CD4-positive, alpha-beta T cell treated with Interleukin-2 at 100 ng/mL for 4 hours (primary cell): Measurements from ENCODE around the gene HPCA.

Experiments used
- DNase-seq: peaks from one replicate; pipeline ENCODE4 v3.0.0-alpha.2; 2020; ENCODE audit warnings: low spot score

HPCA gene

DNA sequence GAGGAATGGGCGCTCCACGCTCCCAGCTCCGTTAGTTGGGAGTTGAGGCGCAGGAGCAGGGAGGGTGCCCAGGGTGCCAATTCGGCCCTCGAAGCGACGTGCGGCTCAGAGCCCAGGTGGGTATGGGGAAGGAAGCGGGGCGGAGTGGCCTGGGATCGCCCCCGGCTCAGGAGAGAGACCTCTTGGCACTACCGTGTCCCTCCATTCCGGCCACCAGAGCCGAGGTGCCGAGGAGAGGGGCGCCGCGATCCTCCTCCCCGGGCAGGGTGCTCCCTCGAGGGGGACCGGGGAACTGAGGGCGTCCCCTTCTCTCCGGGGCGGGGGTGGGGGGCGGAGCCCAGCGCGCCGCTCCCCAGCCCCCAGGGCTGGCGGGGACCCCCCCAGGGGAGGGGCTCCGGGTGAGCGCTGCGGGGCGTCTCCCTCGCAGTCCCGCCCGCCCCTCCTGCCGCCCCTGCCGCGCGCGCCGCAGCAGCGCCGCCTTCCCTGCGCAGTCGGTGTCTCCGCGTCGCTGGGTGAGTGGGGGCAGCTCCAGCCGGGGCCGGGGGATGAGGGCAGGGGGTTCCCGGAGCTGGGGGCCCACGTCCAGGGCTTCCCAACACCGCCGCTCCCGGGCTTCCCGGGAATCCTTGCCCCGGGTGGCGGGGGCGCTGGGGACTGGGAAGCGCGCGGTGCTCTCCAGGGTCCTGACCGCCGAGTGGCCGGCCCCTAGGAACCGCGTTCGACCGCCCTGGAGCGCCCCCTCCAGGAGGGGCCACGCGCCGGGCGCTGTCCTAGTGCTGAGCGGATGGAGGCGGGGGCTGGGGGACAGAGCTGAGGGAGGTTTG lies at the start of gene HPCA:
Gene HPCA (plus strand): TSS at position 488 of the 824 bp plus-strand sequence. CDS start 2,408 bp downstream, outside the sequence.
- DNase-seq: no peak

DNA sequence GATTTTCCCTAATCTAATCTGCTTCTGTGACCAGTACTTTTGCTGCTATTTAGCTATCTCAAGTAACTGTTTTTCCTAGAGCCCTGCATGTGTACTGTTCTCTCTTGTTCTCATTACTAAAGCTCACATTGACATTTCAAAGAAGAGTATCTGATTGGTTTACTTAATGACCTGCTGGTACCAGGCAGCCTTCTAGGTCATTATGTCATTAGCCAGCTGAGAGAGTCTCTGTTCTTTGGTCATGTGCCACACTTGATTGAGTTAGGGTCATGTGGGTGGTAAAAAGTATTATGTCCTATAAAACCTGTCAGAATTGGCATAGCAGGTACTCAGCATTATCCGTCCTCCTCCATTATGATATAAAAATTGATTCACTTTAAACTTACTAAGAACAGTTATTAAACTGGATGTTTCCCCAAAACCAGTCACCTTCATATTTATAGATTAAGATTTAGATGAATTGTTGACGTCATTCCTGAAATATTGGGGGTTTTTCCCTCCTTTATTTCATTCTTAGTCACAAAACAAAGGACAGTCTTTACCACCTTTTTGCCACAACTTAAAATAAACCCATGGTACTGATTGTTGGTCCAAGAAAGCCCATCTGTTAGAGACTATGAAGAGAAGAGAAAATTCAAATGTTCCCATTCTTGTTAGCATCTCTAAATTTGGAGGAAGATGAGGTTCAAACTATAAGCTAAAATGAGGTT lies 37.8 kb upstream of the HPCA start:
- no peak for DNase-seq

DNA sequence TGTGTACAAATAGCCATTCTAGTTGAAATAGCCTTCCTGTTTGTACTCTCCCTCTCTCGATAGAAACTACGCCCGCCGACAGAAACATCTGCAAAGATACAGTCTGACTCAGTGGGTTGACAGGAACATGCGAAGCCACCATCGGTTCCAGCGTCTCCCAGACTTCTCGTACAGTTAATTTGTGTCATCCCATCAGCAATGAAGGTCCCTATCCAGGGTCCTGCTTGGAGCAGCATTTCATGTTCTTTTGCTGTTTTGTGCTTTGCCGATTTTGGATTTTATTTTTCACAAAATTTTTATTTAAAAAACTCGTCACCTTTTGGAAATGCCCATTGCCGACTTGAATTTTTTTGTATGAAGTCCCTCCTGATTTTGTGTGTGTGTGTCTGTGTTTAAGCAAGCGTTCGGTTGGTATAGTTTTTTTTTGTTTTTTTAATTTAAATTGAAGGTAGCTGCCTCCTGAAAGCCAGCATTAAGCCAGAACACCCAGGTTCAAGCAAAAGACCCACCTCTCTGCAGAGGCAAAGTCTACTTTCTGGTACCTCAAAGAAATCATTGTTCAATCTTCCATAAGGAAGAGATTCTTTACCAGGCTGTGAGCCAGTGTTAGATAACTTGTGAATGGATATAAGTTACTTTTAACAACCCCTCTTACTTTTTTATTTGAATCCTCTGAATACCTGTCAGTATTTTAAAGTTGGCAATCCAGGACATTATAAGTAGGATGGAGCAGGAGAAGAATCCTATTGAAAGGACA lies 30.3 kb upstream of the HPCA start:
- DNase-seq: no peak

DNA sequence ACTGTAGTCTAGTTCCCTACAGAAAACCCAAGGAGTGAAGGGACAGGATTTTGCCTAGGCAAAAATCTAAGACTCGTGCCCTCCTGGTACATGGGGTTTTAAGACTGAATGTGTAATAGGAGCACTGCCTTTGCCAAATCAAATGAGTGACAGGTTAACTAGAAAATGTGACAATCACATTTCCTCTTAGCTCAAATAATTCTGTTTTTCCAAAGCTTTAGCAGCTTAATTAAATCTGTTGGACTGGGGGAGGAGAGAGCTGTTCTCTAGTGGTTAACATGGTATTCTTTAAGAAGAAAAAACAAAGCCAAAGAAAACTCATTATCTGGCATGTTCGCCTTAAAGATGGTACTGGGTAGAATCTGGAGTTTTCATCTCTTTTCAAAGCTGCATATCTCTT lies 28.2 kb upstream of the HPCA start:
- DNase-seq: no peak

DNA sequence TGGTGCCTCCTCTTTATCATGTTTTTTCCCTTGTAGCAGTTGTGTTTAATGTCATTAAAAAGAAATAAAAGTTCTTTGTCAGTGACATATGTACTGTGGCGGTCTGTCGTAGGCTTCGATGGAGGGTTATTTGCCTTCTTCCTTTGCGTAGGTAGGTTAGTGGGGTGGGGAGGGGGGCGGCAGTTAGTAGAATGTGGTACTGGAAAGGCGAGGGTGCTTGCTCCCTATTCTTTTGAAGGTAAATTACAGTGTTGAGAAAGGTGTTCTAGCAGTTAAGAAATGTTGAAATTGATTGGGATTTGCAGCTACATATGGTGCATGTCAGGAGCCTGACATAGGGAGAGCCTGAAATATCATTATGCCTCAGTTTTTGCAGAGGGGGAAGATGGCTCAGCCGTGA lies 27.5 kb upstream of the HPCA start:
- DNase-seq: no peak

DNA sequence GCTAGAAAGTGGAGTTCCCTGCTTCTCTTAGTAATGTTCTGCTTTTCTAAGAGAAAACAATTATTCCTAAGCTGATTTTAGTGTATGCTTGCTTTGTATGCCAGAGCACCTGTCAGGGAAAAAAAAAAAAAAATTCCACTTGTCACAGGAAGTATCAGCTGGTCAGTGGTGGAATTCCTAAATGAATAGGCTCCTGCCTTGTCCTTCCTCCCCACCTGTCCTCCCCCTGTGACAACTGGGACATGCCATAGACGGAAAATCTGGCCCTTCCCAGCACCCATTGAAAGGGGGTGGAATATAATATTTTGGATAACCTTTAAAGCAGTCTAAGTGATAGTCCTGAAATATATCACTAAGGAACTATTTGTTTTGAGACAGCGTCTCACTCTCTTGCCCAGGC lies 26.4 kb upstream of the HPCA start:
- no peak for DNase-seq

DNA sequence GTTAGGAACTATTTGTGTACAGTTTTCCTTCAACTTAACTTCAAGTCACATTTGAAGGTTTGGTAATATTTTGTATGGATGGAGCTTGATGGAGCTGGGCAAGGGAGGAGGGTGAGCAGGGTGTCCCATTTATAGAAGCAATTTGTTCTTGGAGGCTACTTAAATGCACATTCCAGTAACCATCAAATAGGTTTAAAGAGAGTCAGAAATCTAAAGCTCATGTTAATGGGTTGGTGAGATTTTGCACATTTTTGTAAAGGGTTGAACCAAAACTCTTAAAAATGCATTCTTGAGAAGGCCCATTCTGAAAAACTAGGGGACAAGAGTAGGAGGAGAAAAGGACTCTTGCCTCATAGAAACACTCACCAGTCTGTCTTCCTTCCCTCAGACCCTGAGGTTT lies 25.7 kb upstream of the HPCA start:
- no peak for DNase-seq

DNA sequence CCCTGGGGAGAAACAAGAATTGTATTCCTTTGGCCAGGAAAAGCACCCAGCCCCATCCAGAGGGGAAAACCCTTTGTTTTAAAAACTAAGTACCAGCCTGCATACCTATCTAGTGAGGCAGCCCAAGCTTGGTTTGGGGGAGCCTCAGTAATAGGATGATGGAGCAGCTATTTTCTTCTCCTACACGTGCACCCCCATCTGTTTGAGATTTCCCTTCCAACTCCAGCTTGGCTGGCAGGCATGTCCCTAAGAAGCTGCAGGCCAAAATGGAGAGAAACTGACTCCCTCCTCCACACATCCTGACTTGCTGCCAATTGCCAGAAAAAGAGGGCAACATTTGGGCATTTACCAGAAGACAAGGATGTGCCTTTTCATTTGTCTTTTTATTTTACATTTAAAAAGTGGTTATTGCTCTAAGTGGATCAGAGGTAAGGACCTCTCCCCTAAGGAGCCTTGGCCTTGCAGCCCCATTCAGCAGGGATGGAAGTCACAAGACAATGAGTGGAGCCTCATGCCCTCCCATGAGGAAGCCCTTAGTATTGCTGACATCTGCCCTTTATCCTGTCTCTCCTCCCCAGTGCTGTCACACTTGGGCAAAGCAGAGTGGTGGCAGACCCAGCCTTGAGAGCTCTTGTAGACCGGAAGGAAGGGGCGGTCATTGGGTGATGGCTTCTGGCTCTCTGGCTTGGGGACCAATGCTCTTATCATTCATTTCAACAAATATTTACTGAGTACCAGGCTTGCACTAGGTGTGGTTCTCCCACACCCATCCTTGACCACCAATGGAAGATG lies 24.2 kb upstream of the HPCA start:
- no peak for DNase-seq

DNA sequence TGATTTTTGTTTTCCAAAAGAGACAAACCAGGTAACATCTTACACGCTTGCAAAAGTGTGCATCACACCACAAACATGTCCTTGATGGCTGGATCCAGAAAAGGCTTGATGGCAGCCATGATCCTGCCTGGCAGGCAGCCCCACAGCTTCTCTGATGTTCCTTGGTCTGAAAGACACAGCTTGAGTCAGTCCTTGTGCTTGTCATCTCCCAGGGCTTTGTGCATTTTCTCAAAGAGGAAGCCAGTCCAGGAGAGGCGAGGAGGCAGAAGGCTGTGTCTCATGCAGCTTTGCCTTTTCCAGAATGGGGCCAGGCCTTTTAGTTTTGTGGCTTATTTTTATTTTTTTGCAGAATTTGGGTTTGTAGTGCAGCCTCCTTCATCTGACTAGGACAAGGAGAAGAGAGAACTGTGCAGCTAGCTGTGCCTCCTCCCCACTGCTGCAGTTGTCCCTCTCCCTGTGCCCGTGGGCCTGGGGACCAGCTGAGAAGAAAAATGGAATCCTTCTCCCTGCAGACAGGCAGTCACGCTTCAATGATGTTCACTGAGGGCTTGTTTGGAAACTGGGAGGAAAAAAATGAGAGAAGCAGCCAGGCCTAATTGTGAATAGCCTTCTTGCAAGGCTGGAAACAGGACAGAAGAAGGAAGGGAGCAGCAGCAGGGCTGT lies 22.9 kb upstream of the HPCA start:
- DNase-seq: no peak

DNA sequence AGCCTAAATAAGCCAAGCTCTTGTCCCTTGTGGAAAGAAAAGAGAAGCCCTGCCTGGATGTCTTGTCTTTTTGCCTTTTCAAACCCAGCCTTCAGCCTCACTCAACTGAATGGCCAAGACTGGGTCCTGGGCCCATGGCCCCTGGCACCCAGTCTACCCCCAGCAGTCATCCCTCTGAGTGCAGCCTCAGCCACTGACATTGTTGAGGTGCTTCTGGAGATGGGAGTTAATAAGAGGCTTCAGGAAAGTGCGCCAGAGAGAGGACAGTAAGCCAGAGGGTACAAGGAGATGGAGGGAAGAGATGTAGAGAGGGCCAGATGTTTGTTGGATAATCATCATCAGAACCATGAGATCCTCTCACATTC lies 22.4 kb upstream of the HPCA start:
- no peak for DNase-seq

DNA sequence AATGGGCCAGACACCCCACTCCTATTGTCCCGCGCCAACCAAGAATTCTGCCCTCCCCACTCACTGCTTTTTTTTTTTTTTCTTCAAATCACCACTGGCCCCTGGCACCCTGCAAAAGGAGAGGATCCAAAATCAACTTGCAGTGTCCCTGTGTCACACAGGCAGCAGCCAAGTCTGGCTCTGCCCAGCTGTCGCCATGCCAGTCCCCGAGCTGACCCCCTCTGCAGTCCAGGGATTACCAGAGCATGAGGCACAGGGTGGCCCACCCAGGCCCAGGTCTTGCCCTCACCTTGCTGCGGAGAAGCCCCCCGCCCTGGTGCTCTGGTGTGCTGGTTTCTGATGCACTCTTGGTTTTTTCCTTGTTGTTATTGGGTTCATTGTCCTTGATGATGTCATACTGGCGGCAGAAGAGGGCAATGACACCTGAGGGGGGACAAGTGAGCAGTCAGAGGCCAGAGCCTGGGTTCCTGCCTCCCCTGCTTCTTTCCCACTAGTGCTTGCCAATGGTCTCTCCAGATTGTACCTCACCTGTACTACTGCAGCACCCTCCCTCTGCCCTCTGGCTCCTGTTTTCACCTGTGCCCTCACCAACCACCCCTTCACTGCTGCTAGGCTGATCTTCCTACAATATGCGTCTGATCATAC lies 21.8 kb upstream of the HPCA start:
- no peak for DNase-seq

DNA sequence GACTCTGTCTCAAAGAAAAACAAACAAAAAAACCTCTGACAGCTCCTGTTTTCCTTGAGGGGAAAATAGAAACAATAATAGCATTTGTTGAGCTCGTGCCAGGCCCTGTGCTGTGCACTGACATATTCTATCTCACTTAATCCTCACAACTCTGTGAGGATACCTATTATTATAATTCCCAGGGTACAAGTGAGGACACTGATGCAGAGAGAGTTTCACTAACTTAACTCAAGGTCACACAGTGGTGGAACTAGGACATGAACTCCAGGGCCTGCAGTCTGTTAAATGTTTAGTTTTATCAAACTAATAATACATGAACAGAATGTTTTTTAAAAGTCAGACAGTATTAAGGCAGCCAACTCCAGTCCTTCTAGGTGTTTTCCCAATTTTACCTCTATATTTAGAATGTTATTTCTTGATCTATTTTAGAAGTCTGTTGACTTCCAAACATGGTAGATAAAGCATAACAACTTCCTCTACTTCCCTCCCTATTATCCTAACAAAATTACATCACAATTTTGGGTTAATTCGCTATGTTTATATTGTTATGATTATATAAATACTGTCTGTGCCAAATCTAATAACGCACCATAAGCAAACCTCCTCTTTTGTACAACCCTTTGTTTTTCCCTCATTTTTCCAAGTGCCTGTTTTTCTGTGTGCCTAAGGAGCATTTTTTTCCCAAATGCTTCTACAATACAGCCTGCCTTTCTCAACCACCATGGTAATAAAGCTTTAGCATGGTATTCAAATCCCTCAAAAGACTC lies 20.5 kb upstream of the HPCA start:
- no peak for DNase-seq

DNA sequence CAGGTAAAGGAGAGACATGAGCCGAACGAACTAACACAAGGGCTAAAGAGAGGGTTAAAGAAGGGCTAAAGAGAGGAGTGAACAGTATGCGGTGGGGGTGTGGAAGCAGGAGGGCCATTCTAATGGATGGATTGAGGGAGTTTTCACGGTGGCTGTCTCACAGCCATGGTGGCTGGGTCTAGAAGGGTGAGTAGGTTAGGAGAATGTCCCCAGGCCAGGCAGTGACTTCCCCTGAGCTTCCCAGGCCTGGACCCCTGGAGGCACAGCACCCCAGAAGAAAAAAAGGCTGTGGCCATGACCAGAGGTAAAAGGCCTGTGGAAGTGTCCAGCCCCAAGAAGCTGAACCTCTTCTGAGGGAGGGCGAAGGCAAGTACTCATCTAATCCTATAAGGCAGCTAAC lies 19.1 kb upstream of the HPCA start:
- no peak for DNase-seq

DNA sequence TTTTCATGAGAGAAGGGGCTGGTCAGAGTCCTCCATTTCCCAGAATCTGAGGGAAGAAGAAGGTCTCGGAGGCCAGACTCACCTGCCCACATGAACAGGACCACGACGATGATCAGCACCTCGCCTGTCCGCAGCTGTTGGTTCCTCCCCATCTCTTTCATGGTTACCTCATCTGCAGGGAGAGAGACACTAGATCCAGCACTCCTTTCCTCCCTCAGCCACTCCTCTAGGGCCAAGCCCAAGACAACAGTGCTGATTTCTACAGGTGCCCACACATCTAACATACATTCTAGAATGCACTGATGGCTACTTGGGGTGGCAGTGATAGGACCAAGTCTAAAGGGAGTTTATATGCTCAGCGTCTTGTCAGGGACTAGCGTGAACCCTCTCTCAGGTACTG lies 18.6 kb upstream of the HPCA start:
- no peak for DNase-seq

DNA sequence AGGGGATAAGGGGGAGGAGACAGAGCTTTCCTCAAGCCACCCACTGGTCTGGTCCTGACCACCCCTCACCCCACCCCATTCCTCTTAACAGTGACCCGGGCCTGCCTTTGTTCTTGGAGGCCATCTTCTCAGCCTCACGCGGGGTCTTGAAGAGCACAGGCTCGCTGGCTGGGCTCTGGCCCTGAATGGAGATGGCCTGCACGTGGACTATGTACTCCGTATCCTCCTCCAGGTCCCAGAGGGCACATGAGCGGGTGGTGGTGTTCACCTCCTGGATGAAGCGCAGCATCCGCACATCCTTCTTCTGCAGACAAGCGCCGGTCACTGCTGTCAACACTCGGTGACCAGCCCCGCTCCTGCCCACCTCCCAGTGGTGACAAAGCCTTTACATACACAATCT lies 18.2 kb upstream of the HPCA start:
- no peak for DNase-seq

DNA sequence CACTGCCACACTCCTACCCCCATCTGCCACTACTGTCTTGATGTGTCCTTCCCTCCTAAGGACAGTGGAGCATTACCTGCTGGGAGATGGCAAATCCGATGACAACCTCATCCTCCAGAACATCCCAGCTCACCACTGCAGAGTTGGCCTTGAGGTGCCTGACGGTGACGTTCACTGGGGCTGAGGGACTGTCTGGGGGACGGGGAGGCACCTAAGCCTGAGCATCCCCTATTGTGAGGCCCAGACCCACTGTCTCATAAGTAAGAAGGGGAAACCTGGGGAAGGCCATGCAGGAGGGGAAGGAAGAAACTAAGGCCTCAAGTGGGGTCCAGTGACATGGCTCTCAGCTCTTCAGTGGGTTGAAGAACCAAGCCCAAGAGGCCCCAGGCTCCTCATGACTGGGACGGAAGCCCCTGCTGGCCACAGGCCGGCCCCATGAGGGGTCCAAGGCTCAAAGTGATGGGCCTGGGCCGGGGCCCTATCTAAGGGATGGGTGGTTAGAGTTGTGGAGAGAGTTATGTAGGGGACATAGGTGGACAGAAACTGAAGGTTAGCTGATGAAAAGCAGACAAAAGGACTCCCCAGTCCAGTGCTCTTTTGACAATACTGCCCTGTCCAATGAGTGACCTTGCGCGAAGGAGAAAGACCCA lies 17.4 kb upstream of the HPCA start:
- no peak for DNase-seq

DNA sequence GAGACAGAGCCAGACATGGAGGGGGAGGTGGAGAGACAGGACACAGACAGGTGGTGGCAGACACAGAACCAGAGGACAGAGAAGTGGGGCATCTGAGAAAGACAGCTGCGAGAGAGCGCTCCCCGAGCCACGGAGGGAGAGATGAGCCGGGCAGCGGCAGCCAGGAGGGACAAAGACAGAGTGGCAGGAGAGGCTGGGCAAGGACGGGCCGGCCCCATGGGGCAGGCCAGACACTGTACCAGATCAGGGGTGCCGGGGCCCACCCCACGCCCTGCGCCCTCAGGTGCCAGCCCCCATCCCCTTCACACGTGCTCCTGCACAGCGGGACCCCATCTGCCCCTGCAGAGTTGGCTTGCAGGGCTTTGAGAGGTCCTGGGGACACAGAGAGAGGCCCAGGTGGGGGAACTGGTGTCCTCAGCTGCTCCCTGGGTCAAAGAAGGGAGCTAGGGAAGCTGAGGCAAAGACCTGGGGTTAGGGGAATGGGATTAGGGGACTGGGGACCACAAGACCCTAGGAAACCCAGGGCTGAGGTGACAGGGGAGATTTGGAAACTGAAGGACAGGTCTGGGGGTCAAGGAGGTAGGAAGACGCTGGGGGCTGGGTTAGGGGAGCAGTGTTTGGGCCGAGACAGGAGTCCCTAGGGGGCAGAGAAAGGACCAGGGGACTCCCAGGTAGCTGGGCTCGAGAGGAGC lies 16.2 kb upstream of the HPCA start:
- DNase-seq: no peak

DNA sequence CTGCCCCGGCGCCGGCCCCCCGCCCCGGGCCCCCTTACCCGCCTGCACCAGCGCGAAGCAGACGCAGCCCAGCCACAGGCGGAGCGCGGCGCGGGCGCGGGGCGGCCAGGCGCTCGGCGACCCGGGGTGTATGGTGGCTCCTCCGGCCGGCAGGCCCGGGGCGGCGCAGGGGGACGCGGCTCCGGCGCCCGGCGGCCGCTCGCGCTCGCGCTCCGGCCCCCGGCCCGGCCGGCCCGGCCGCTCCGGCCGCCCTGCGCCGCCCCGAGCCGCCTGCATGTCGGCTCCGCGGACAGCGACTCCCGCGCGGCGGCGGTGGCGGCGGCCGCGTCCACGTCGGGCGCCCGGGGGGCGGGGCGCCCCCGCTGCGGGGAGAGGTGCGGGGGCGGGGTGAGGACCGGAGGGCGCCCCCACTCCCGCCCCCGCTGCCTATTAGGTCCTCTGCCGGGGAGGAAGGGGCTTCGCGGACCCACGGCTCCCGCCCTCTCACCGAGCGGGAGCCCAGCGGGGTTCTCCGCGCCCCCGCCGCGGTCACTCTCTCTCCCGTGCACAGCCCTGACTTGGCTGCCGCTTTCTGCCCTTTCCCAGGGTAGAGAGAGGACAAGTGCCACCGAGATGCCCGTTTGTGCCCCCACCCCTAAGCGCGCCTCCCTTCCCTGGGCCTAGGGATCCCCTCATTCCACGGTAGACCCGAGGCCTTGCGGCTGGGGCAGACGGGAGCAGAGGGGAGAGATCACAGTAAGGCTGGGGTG lies 15.5 kb upstream of the HPCA start, which contains the start of gene FNDC5:
Gene FNDC5 (minus strand): TSS at position 298 of the 749 bp plus-strand sequence.
- DNase-seq: no peak
